Measurements from ENCODE around the gene HBQ1.

HBQ1 gene

GRCh38 chr16:143456-143855 is 36.8 kb upstream of the HBQ1 start:
- no peak for DNase-seq
- Histone ChIP-seq H3K9me3 (ENCODE audit: insufficient read depth, low read depth, low read length) (no peaks in the 10 kb centered on the region), H2BK12ac (ENCODE audit: low read length) (no peak overlapping the region), H2AK5ac (ENCODE audit: low read length) (no peak overlapping the region), H3K36me3 (ENCODE audit: control insufficient read depth in 1 of 2, insufficient read depth in 2 of 2, low read length in 2 of 2) (no peaks in the 10 kb centered on the region), H3K18ac (ENCODE audit: low read length) (no peak overlapping the region), H3K4me1 (ENCODE audit: control insufficient read depth in 1 of 2, insufficient read depth in 2 of 2, low read length in 2 of 2) (no peaks in the 10 kb centered on the region), H2BK5ac (ENCODE audit: low read depth, low read length, poor library complexity) (no peak overlapping the region), H4K8ac (ENCODE audit: low read depth, low read length) (no peak overlapping the region), H3K27me3 (ENCODE audit: insufficient read depth, low read length) (no peaks in the 10 kb centered on the region), H3K9ac (ENCODE audit: low read length) (no peak overlapping the region), H3K4me2 (ENCODE audit: low read length) (no peak overlapping the region), H4K12ac (ENCODE audit: low read depth, low read length) (no peak overlapping the region), H2BK120ac (ENCODE audit: insufficient read depth, low read length, poor library complexity) (no peak overlapping the region), H3K4ac (ENCODE audit: low read depth, low read length) (no peak overlapping the region), H3K23ac (ENCODE audit: low read length) (no peak overlapping the region), H3K79me2 (ENCODE audit: control insufficient read depth, insufficient read depth, low read length, poor library complexity) (no peaks in the 10 kb centered on the region), H3K27ac (ENCODE audit: low read depth, low read length) (no peak overlapping the region), H4K91ac (ENCODE audit: low read depth, low read length) (peak overlapping the region; percentile 10), H3K79me1 (ENCODE audit: low read length) (peaks cover 4% of the 10 kb centered on the region), H2AFZ (ENCODE audit: insufficient read depth, low read length, poor library complexity) (no peak overlapping the region), H3K4me3 (ENCODE audit: low read depth, low read length) (no peak overlapping the region), H3K14ac (ENCODE audit: low read length) (no peak overlapping the region)
- no CpG with 5 or more reads among the region's 6 CpGs for WGBS (ENCODE audit: extremely low coverage, insufficient coverage, insufficient read length)

GRCh38 chr16:144797-145252 is 35.4 kb upstream of the HBQ1 start:
- Histone ChIP-seq H3K4me2 (ENCODE audit: low read length) (no peak overlapping the region), H3K14ac (ENCODE audit: low read length) (no peak overlapping the region), H2AFZ (ENCODE audit: insufficient read depth, low read length, poor library complexity) (no peak overlapping the region), H3K36me3 (ENCODE audit: control insufficient read depth in 1 of 2, insufficient read depth in 2 of 2, low read length in 2 of 2) (no peaks in the 10 kb centered on the region), H3K9ac (ENCODE audit: low read length) (no peak overlapping the region), H4K91ac (ENCODE audit: low read depth, low read length) (no peak overlapping the region), H3K4ac (ENCODE audit: low read depth, low read length) (no peak overlapping the region), H3K4me1 (ENCODE audit: control insufficient read depth in 1 of 2, insufficient read depth in 2 of 2, low read length in 2 of 2) (no peaks in the 10 kb centered on the region), H2AK5ac (ENCODE audit: low read length) (no peak overlapping the region), H3K23ac (ENCODE audit: low read length) (no peak overlapping the region), H2BK12ac (ENCODE audit: low read length) (no peak overlapping the region), H3K27ac (ENCODE audit: low read depth, low read length) (no peak overlapping the region), H3K79me2 (ENCODE audit: control insufficient read depth, insufficient read depth, low read length, poor library complexity) (no peaks in the 10 kb centered on the region), H4K12ac (ENCODE audit: low read depth, low read length) (no peak overlapping the region), H2BK120ac (ENCODE audit: insufficient read depth, low read length, poor library complexity) (no peak overlapping the region), H3K4me3 (ENCODE audit: low read depth, low read length) (no peak overlapping the region), H2BK5ac (ENCODE audit: low read depth, low read length, poor library complexity) (no peak overlapping the region), H4K8ac (ENCODE audit: low read depth, low read length) (no peak overlapping the region), H3K18ac (ENCODE audit: low read length) (no peak overlapping the region), H3K27me3 (ENCODE audit: insufficient read depth, low read length) (no peaks in the 10 kb centered on the region), H3K9me3 (ENCODE audit: insufficient read depth, low read depth, low read length) (no peaks in the 10 kb centered on the region), H3K79me1 (ENCODE audit: low read length) (no peaks in the 10 kb centered on the region)
- DNase-seq: peak; percentile 45 to 75
- no CpG with 5 or more reads among the region's 14 CpGs for WGBS (ENCODE audit: extremely low coverage, insufficient coverage, insufficient read length)

DNA sequence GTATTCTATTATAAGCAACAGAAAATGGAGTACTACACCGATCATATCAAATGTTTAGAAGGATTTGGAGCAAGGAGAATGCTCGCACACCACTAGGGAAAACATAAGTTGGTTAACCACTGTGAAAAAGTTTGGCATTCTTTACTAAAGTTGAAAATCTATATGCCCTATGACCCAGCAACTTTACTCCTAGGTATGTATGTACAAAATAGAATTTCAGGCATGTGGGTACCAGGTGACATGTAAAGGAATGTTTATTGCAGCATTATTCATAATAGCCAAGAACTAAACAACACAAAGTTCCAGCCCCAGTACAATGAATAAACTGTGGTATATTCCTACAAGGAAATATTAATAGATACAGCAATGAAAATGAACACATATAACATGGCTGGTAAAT is 33.6 kb upstream of the HBQ1 start:
- WGBS (ENCODE audit: extremely low coverage, insufficient coverage, insufficient read length): no CpG with 5 or more reads among the region's 2 CpGs
- Histone ChIP-seq H2AFZ (ENCODE audit: insufficient read depth, low read length, poor library complexity) (no peak overlapping the region), H3K9ac (ENCODE audit: low read length) (no peak overlapping the region), H3K79me2 (ENCODE audit: control insufficient read depth, insufficient read depth, low read length, poor library complexity) (no peaks in the 10 kb centered on the region), H3K36me3 (ENCODE audit: control insufficient read depth in 1 of 2, insufficient read depth in 2 of 2, low read length in 2 of 2) (no peaks in the 10 kb centered on the region), H2BK12ac (ENCODE audit: low read length) (no peak overlapping the region), H3K4me3 (ENCODE audit: low read depth, low read length) (no peak overlapping the region), H3K9me3 (ENCODE audit: insufficient read depth, low read depth, low read length) (no peaks in the 10 kb centered on the region), H4K12ac (ENCODE audit: low read depth, low read length) (no peak overlapping the region), H3K4ac (ENCODE audit: low read depth, low read length) (no peak overlapping the region), H2BK120ac (ENCODE audit: insufficient read depth, low read length, poor library complexity) (no peak overlapping the region), H2AK5ac (ENCODE audit: low read length) (no peak overlapping the region), H4K8ac (ENCODE audit: low read depth, low read length) (no peak overlapping the region), H3K4me1 (ENCODE audit: control insufficient read depth in 1 of 2, insufficient read depth in 2 of 2, low read length in 2 of 2) (no peaks in the 10 kb centered on the region), H3K27ac (ENCODE audit: low read depth, low read length) (no peak overlapping the region), H3K79me1 (ENCODE audit: low read length) (no peaks in the 10 kb centered on the region), H3K18ac (ENCODE audit: low read length) (no peak overlapping the region), H3K23ac (ENCODE audit: low read length) (no peak overlapping the region), H3K14ac (ENCODE audit: low read length) (no peak overlapping the region), H3K4me2 (ENCODE audit: low read length) (no peak overlapping the region), H2BK5ac (ENCODE audit: low read depth, low read length, poor library complexity) (no peak overlapping the region), H3K27me3 (ENCODE audit: insufficient read depth, low read length) (no peaks in the 10 kb centered on the region), H4K91ac (ENCODE audit: low read depth, low read length) (no peak overlapping the region)
- peak; percentile 47 to 84 for DNase-seq

DNA sequence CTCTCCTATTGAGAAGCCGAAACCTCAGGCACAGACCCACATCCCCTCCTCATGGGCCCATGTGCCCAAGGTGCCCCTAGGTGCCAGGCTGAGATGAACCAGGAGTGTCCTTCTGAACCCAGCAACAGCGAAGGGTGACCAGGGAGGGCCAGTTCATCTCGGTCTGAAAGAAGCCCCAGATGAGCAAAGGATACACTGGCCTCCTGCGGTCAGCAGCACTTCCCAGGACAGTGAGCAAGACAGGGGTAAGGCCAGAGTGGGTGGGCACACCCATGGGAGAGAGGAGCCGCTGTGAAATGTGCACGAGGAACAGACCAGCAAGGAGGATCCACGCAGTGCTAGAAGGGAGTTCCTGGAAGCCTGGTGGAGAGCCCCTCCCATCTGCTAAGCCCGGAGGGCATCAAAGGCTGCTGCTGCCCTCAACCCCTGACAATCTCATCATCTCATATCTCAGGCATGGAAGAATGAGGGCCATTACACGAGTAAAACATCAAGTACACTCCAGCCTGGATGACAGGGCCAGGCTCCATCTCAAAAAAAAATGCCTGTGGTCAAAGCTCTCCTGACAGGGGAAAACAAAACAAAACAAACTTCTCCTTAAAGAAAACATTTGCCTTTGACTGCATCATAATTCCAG is 31.1 kb upstream of the HBQ1 start:
- no peak overlapping the region for H3K4me3 ChIP-seq (ENCODE audit: low read depth, low read length)
- no peak overlapping the region for H4K12ac ChIP-seq (ENCODE audit: low read depth, low read length)
- H2BK12ac ChIP-seq (ENCODE audit: low read length): no peak overlapping the region
- no peak overlapping the region for H2AK5ac ChIP-seq (ENCODE audit: low read length)
- H3K4me1 ChIP-seq (ENCODE audit: control insufficient read depth in 1 of 2, insufficient read depth in 2 of 2, low read length in 2 of 2): no peaks in the 10 kb centered on the region
- H3K23ac ChIP-seq (ENCODE audit: low read length): no peak overlapping the region
- H3K14ac ChIP-seq (ENCODE audit: low read length): no peak overlapping the region
- no peaks in the 10 kb centered on the region for H3K79me1 ChIP-seq (ENCODE audit: low read length)
- H3K9me3 ChIP-seq (ENCODE audit: insufficient read depth, low read depth, low read length): no peaks in the 10 kb centered on the region
- H3K9ac ChIP-seq (ENCODE audit: low read length): no peak overlapping the region
- no peak overlapping the region for H3K27ac ChIP-seq (ENCODE audit: low read depth, low read length)
- no peaks in the 10 kb centered on the region for H3K36me3 ChIP-seq (ENCODE audit: control insufficient read depth in 1 of 2, insufficient read depth in 2 of 2, low read length in 2 of 2)
- no peaks in the 10 kb centered on the region for H3K79me2 ChIP-seq (ENCODE audit: control insufficient read depth, insufficient read depth, low read length, poor library complexity)
- no peak overlapping the region for H2BK5ac ChIP-seq (ENCODE audit: low read depth, low read length, poor library complexity)
- no peak overlapping the region for H3K4ac ChIP-seq (ENCODE audit: low read depth, low read length)
- no peak overlapping the region for H4K91ac ChIP-seq (ENCODE audit: low read depth, low read length)
- WGBS (ENCODE audit: extremely low coverage, insufficient coverage, insufficient read length): no CpG with 5 or more reads among the region's 9 CpGs
- no peak overlapping the region for H2BK120ac ChIP-seq (ENCODE audit: insufficient read depth, low read length, poor library complexity)
- H3K27me3 ChIP-seq (ENCODE audit: insufficient read depth, low read length): peaks cover 2% of the 10 kb centered on the region
- H3K4me2 ChIP-seq (ENCODE audit: low read length): no peak overlapping the region
- H3K18ac ChIP-seq (ENCODE audit: low read length): no peak overlapping the region
- H2AFZ ChIP-seq (ENCODE audit: insufficient read depth, low read length, poor library complexity): no peak overlapping the region
- peak; percentile 95 to 97 for DNase-seq
- H4K8ac ChIP-seq (ENCODE audit: low read depth, low read length): no peak overlapping the region
